B cell (primary cell): ENCODE data around the gene NDUFAF2. TPM values are rescaled to one million over a fixed set of nuclear protein-coding genes. Genes with fewer than 3 reads are reported as not detected.

Source experiments
- ATAC-seq: fragments of 200-7000 bp; cut with Tn5 transposase; one replicate; pipeline ENCODE4 v1.10.0; 2021; ENCODE audit warnings: low read depth, mild to moderate bottlenecking, moderate number of reproducible peaks, moderate library complexity
- CTCF ChIA-PET: fragments of 350-600 bp; sonication (Branson Sonifier 250); formaldehyde crosslinking; loops from one replicate; lab custom pipeline; 2021; ENCODE audit warnings: antibody characterized with exemption, inconsistent platforms; lab: Charles Lee
- POLR2A ChIA-PET: fragments of 350-600 bp; sonication (Branson Sonifier 250); formaldehyde crosslinking; loops from one replicate; lab custom pipeline; 2021; ENCODE audit warnings: antibody characterized with exemption; lab: Charles Lee
- DNase-seq: peaks from one replicate; pipeline ENCODE4 v3.0.0; 2013
- H2AFZ ChIP-seq: 2 replicates; pipeline ENCODE4 v1.6.1; 2012; ENCODE audit warnings: mild to moderate bottlenecking, low read depth, low read length; ENCODE audit not compliant: insufficient read depth, poor library complexity, severe bottlenecking
- H3K27ac ChIP-seq, 2 donors: 1 replicate in 1 of 2; 2 replicates in 1 of 2; pipeline ENCODE4 v1.5.1; 2012 to 2013; ENCODE audit warnings: low read length in 2 of 2, mild to moderate bottlenecking in 2 of 2, moderate library complexity in 1 of 2
- H3K27me3 ChIP-seq, 4 experiments: fragments of 200-600 bp in 1 of 4; sonication (generic) in 1 of 4; replicated peaks in 1 of 4; 1 replicate in 2 of 4; 2 replicates in 2 of 4; pipeline versions ENCODE4 v1.6.1 to v1.7.0; 2013 to 2016; ENCODE audit warnings: low read length in 3 of 4, mild to moderate bottlenecking in 2 of 4, mixed read lengths in 1 of 4, moderate library complexity in 1 of 4; ENCODE audit not compliant: insufficient read depth in 4 of 4, control insufficient read depth in 3 of 4; ENCODE audit errors: control extremely low read depth in 1 of 4
- H3K36me3 ChIP-seq, 2 experiments: replicated peaks in 1 of 2; 1 replicate in 1 of 2; 2 replicates in 1 of 2; pipeline versions ENCODE4 v1.6.1 to v1.7.1; 2013; ENCODE audit warnings: low read length in 1 of 2; ENCODE audit not compliant: insufficient read depth in 2 of 2, control insufficient read depth in 1 of 2; ENCODE audit errors: control extremely low read depth in 1 of 2, extremely low read depth in 1 of 2
- H3K4me1 ChIP-seq, 2 donors: fragments of 200-600 bp in 1 of 2; sonication (generic) in 1 of 2; 1 replicate in 1 of 2; 2 replicates in 1 of 2; pipeline versions ENCODE4 v1.5.1 to v1.6.1; 2013 to 2017; ENCODE audit warnings: low read length in 2 of 2; ENCODE audit not compliant: control insufficient read depth in 2 of 2, insufficient read depth in 2 of 2
- H3K4me2 ChIP-seq: replicated peaks from 2 replicates; pipeline ENCODE3; 2012; ENCODE audit warnings: mild to moderate bottlenecking, low read depth, low read length; ENCODE audit not compliant: poor library complexity, severe bottlenecking
- H3K4me3 ChIP-seq, 5 experiments: fragments of 200-600 bp in 1 of 5; sonication (generic) in 1 of 5; 1 replicate in 3 of 5; 2 replicates in 2 of 5; pipeline versions ENCODE4 v1.5.1 to v1.7.0; 2011 to 2016; ENCODE audit warnings: low read length in 4 of 5, mild to moderate bottlenecking in 4 of 5, low read depth in 2 of 5, control low read depth in 1 of 5, moderate library complexity in 1 of 5; ENCODE audit not compliant: insufficient read depth in 1 of 5; ENCODE audit errors: control extremely low read depth in 1 of 5, extremely low read depth in 1 of 5
- H3K79me2 ChIP-seq: fragments of 200-600 bp; sonication (generic); one replicate; pipeline ENCODE4 v1.6.0; 2016; ENCODE audit warnings: low read length; ENCODE audit not compliant: control insufficient read depth, insufficient read depth
- H3K9ac ChIP-seq: fragments of 200-600 bp; sonication (generic); 2 replicates; pipeline ENCODE4 v1.6.1; 2017; ENCODE audit warnings: mild to moderate bottlenecking, low read length, moderate library complexity
- H3K9me3 ChIP-seq, 3 donors: one replicate each; pipeline versions ENCODE4 v1.6.1 to v1.7.1; 2013; ENCODE audit warnings: low read length in 2 of 3; ENCODE audit not compliant: control insufficient read depth in 2 of 3, insufficient read depth in 1 of 3; ENCODE audit errors: control extremely low read depth in 1 of 3
- H4K20me1 ChIP-seq: 2 replicates; pipeline ENCODE4 v1.6.0; 2012; ENCODE audit warnings: mild to moderate bottlenecking, low read length; ENCODE audit not compliant: insufficient read depth, control insufficient read depth, poor library complexity, severe bottlenecking
- H3K27ac Mint-ChIP-seq: one replicate; pipeline ENCODE4 v1.8.0; 2021; ENCODE audit warnings: mixed read lengths
- H3K27me3 Mint-ChIP-seq: one replicate; pipeline ENCODE4 v1.8.0; 2021; ENCODE audit warnings: mixed read lengths
- H3K4me1 Mint-ChIP-seq: one replicate; pipeline ENCODE4 v1.8.0; 2021; ENCODE audit warnings: mixed read lengths
- H3K4me3 Mint-ChIP-seq: one replicate; pipeline ENCODE4 v1.8.0; 2021; ENCODE audit warnings: mixed read lengths
- H3K9me3 Mint-ChIP-seq: one replicate; pipeline ENCODE4 v1.8.0; 2022; ENCODE audit warnings: mixed read lengths; ENCODE audit not compliant: insufficient read depth
- EZH2 ChIP-seq: IDR thresholded peaks from 2 replicates; pipeline ENCODE4 v1.6.1; 2012; ENCODE audit warnings: borderline replicate concordance, low read depth, mild to moderate bottlenecking, moderate library complexity, low read length; ENCODE audit not compliant: insufficient read depth, poor library complexity, severe bottlenecking
- WGBS: methylation state at CpG from one replicate; pipeline ENCODE4 v1.1.5; 2013; ENCODE audit warnings: missing lambda C conversion rate; ENCODE audit not compliant: insufficient coverage; 5-methylcytosine and 5-hydroxymethylcytosine counted together
- intact Hi-C: fragments of 100-400 bp; cut with micrococcal nuclease; formaldehyde crosslinking; loops from one replicate; pipeline ENCODE4 v1.10.0; 2022
- polyA plus RNA-seq: library from polyadenylated mRNA; depleted of rRNA; stranded (reverse); fragments of >200 nt; gene quantifications from 2 replicates; pipeline ENCODE4 v1.2.3, GENCODE V29; 2012
- total RNA-seq, 2 donors: library from RNA; stranded (reverse); fragments of 120-200 nt in 1 of 2; gene quantifications; 1 replicate in 1 of 2; 2 replicates in 1 of 2; pipeline versions ENCODE4 v1.2.3 to v1.2.4, GENCODE V29; 2013 to 2022
- TF ChIP-seq, protein P1 (sequence below): fragments of 200-600 bp; IDR thresholded peaks from one replicate; pipeline ENCODE4 v1.8.0; 2022; ENCODE audit warnings: antibody characterized with exemption, mild to moderate bottlenecking

The NDUFAF2 gene
- total and polyA plus RNA-seq, 2 donors (not counting 1 experiment from before 2014, with no cell fraction given) = 6.3 to 9.7 TPM

- Histone ChIP-seq H3K36me3 (peaks cover 3 to 4% of the 10 kb centered on the region in 2 experiments), H3K4me3 (no peak overlapping the region), H3K4me1 (no peaks in the 10 kb centered on the region), H3K27me3 (no peaks in the 10 kb centered on the region), H4K20me1 (no peaks in the 10 kb centered on the region), H2AFZ (no peak overlapping the region), H3K9ac (no peak overlapping the region), H3K4me2 (no peak overlapping the region), H3K9me3 (peaks cover 0 to 3% (median 0%) of the 10 kb centered on the region in 3 donors), H3K79me2 (no peaks in the 10 kb centered on the region), H3K27ac (no peak overlapping the region)
- no peak for DNase-seq
- Mint-ChIP-seq H3K27ac (no peak overlapping the region), H3K27me3 (no peaks in the 10 kb centered on the region), H3K9me3 (no peaks in the 10 kb centered on the region), H3K4me3 (no peak overlapping the region), H3K4me1 (no peaks in the 10 kb centered on the region)
- TF ChIP-seq, protein P1, sequence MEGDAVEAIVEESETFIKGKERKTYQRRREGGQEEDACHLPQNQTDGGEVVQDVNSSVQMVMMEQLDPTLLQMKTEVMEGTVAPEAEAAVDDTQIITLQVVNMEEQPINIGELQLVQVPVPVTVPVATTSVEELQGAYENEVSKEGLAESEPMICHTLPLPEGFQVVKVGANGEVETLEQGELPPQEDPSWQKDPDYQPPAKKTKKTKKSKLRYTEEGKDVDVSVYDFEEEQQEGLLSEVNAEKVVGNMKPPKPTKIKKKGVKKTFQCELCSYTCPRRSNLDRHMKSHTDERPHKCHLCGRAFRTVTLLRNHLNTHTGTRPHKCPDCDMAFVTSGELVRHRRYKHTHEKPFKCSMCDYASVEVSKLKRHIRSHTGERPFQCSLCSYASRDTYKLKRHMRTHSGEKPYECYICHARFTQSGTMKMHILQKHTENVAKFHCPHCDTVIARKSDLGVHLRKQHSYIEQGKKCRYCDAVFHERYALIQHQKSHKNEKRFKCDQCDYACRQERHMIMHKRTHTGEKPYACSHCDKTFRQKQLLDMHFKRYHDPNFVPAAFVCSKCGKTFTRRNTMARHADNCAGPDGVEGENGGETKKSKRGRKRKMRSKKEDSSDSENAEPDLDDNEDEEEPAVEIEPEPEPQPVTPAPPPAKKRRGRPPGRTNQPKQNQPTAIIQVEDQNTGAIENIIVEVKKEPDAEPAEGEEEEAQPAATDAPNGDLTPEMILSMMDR = no peak
- TF ChIP-seq EZH2 = no peak
- ChIA-PET POLR2A (no interaction called here), CTCF (no interaction called here)
- intact Hi-C loops = no loop called here
- 91% methylated on average over 4 of the region's 4 CpGs for WGBS
- no peak for ATAC-seq
These were observed 48.0 kb upstream of the NDUFAF2 start for GRCh38 chr5:60896991-60897390.

- no peaks in the 10 kb centered on the region for H3K9me3 Mint-ChIP-seq
- H3K27me3 Mint-ChIP-seq = no peaks in the 10 kb centered on the region
- no peak overlapping the region for H3K4me3 Mint-ChIP-seq
- peaks cover 0 to 2% of the 10 kb centered on the region in 2 experiments for H3K36me3 ChIP-seq
- H3K27ac ChIP-seq = no peak overlapping the region
- ChIA-PET CTCF (no interaction called here), POLR2A (no interaction called here)
- no peak overlapping the region for H3K4me2 ChIP-seq
- TF ChIP-seq, protein P1 = no peak
- no peak for TF ChIP-seq EZH2
- H3K79me2 ChIP-seq = no peaks in the 10 kb centered on the region
- no peaks in the 10 kb centered on the region for H4K20me1 ChIP-seq
- no peak overlapping the region for H3K4me3 ChIP-seq
- no peaks in the 10 kb centered on the region for H3K4me1 ChIP-seq
- DNase-seq (no peak), ATAC-seq (no peak)
- H3K4me1 Mint-ChIP-seq = no peaks in the 10 kb centered on the region
- H3K27ac Mint-ChIP-seq = no peak overlapping the region
- intact Hi-C loops = no loop called here
- H3K27me3 ChIP-seq = no peaks in the 10 kb centered on the region
- H2AFZ ChIP-seq = no peak overlapping the region
- no CpG with 5 or more reads among the region's 4 CpGs for WGBS
- no peaks in the 10 kb centered on the region for H3K9me3 ChIP-seq
- H3K9ac ChIP-seq = no peak overlapping the region
These were observed 41.6 kb upstream of the NDUFAF2 start for GRCh38 chr5:60903356-60903755.
